Activated CD8-positive, alpha-beta memory T cell treated with anti-CD3 and anti-CD28 coated beads for 48 hours (primary cell): Measurements from ENCODE around the gene HES5.

Experiments
- DNase-seq, 3 experiments: peaks; one replicate each; pipeline ENCODE4 v3.0.0-alpha.2; 2020; ENCODE audit warnings: low read depth in 2 of 3, low spot score in 2 of 3

The HES5 gene

GRCh38 chr1:2501820-2502119 lies 28.3 kb downstream of the HES5 start:
- DNase-seq, result no peak

GRCh38 chr1:2501041-2501819 lies 28.8 kb downstream of the HES5 start:
- DNase-seq, result no peak

GRCh38 chr1:2499986-2500596 lies 30.0 kb downstream of the HES5 start:
- DNase-seq, result no peak

GRCh38 chr1:2499260-2499659 lies 30.8 kb downstream of the HES5 start:
- no peak for DNase-seq

- no peak for DNase-seq
Observed at GRCh38 chr1:2498648-2499047, 31.4 kb downstream of the HES5 start.

GRCh38 chr1:2497891-2498290 lies 32.2 kb downstream of the HES5 start:
- DNase-seq, result no peak

GRCh38 chr1:2496746-2497145 lies 33.3 kb downstream of the HES5 start:
- DNase-seq, result no peak

- no peak for DNase-seq
Observed at GRCh38 chr1:2496087-2496622, 33.9 kb downstream of the HES5 start.

GRCh38 chr1:2495546-2495945 lies 34.5 kb downstream of the HES5 start:
- DNase-seq, result no peak

GRCh38 chr1:2495026-2495425 lies 35.0 kb downstream of the HES5 start:
- DNase-seq, result no peak

GRCh38 chr1:2494323-2494693 lies 35.8 kb downstream of the HES5 start:
- no peak for DNase-seq

- no peak for DNase-seq
Observed at GRCh38 chr1:2493691-2494322, 36.3 kb downstream of the HES5 start.

GRCh38 chr1:2493218-2493617 lies 36.8 kb downstream of the HES5 start:
- no peak for DNase-seq

GRCh38 chr1:2492091-2492490 lies 38.0 kb downstream of the HES5 start:
- DNase-seq, result no peak

- DNase-seq, result no peak
Observed at GRCh38 chr1:2489615-2490014, 40.4 kb downstream of the HES5 start.

- no peak for DNase-seq
Observed at GRCh38 chr1:2488688-2489087, 41.4 kb downstream of the HES5 start.

- no peak for DNase-seq
Observed at GRCh38 chr1:2486558-2486957, 43.5 kb downstream of the HES5 start.

GRCh38 chr1:2486041-2486440 lies 44.0 kb downstream of the HES5 start:
- DNase-seq, result no peak

GRCh38 chr1:2483970-2484369 lies 46.1 kb downstream of the HES5 start:
- no peak for DNase-seq

- DNase-seq, result no peak
Observed at GRCh38 chr1:2483026-2483425, 47.0 kb downstream of the HES5 start.

GRCh38 chr1:2482588-2482987 lies 47.5 kb downstream of the HES5 start:
- no peak for DNase-seq

GRCh38 chr1:2481885-2482284 lies 48.2 kb downstream of the HES5 start:
- no peak for DNase-seq

GRCh38 chr1:2480986-2481364 lies 49.1 kb downstream of the HES5 start:
- DNase-seq, result no peak
